AG04449 (cell line): ENCODE data around the gene ADAMTS20.

Experiments
- CTCF ChIA-PET: fragments of 350-600 bp; formaldehyde crosslinking; extraction: SDS; loops from one replicate; lab custom pipeline; 2021; ENCODE audit warnings: antibody characterized with exemption; lab: Yijun Ruan, JAX
- POLR2A ChIA-PET: fragments of 400-600, 350-600 bp; formaldehyde crosslinking; extraction: SDS; loops from one replicate; lab custom pipeline; 2020; ENCODE audit warnings: antibody characterized with exemption, inconsistent platforms; lab: Yijun Ruan, JAX
- DNase-seq: peaks from one replicate; pipeline ENCODE4 v3.0.0-alpha.2; 2010; ENCODE audit warnings: low read depth, low spot score
- H3K4me3 ChIP-seq: 2 replicates; pipeline ENCODE4 v1.5.1; 2011; ENCODE audit warnings: low read depth, mild to moderate bottlenecking, control low read depth, low read length
- CTCF ChIP-seq: IDR thresholded peaks from one replicate; pipeline ENCODE4 v1.5.1; 2011; ENCODE audit warnings: mild to moderate bottlenecking, moderate library complexity, low read length, control low read depth, inconsistent platforms; ENCODE audit not compliant: insufficient read depth; ENCODE audit errors: missing control alignments

ADAMTS20 gene

GRCh38 chr12:43585676-43586075, 33.7 kb upstream of the ADAMTS20 start:
- POLR2A ChIA-PET, result no interaction called here
- no peak for TF ChIP-seq CTCF
- no peak for DNase-seq
- no peak overlapping the region for H3K4me3 ChIP-seq
- CTCF ChIA-PET, result no interaction called here

- H3K4me3 ChIP-seq, result no peak overlapping the region
- no peak for TF ChIP-seq CTCF
- ChIA-PET CTCF (no interaction called here), POLR2A (no interaction called here)
- no peak for DNase-seq
Measured at GRCh38 chr12:43580601-43581000, 28.6 kb upstream of the ADAMTS20 start.

- TF ChIP-seq CTCF, result no peak
- H3K4me3 ChIP-seq, result no peak overlapping the region
- CTCF ChIA-PET, result no interaction called here
- no peak for DNase-seq
- POLR2A ChIA-PET, result no interaction called here
Measured at GRCh38 chr12:43579206-43579605, 27.2 kb upstream of the ADAMTS20 start.

- TF ChIP-seq CTCF, result no peak
- ChIA-PET CTCF (no interaction called here), POLR2A (no interaction called here)
- peak; percentile 5 for DNase-seq
- no peak overlapping the region for H3K4me3 ChIP-seq
Measured at GRCh38 chr12:43578782-43579181, 26.8 kb upstream of the ADAMTS20 start.

GRCh38 chr12:43577381-43577780, 25.4 kb upstream of the ADAMTS20 start:
- no peak overlapping the region for H3K4me3 ChIP-seq
- DNase-seq, result no peak
- TF ChIP-seq CTCF, result no peak
- ChIA-PET CTCF (no interaction called here), POLR2A (no interaction called here)

- H3K4me3 ChIP-seq, result no peak overlapping the region
- POLR2A ChIA-PET, result no interaction called here
- TF ChIP-seq CTCF, result no peak
- CTCF ChIA-PET, result no interaction called here
- DNase-seq, result no peak
Measured at GRCh38 chr12:43576162-43576561, 24.2 kb upstream of the ADAMTS20 start.
